ENCODE results near the gene PPP6R2.

PPP6R2 gene

DNA sequence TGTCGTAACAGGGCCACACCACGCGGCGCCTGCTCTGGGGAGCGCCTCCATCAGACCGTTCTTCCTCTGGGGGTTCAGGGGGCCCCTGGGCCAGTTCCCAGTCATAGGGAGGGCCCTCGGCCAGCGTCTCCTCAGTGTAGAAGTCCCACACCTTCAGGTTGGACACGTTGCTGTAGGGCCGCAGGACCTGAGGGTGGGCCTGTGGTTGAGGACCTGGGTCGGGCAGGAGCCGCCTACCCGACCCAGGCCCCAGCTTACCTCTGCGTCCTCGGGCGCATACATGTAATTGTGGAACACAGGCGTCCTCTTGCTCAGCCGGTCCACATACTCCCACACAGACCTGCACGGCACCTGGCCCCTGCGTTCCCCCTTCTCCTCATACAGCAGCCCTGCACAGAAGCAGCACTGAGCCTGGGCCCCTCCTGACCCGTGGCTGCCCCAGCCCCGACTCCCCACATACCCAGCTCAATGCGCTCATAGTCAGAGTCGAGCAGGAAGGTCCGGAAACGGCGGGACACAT is 111.5 kb downstream of the PPP6R2 start:
- no peak for DNase-seq

DNA sequence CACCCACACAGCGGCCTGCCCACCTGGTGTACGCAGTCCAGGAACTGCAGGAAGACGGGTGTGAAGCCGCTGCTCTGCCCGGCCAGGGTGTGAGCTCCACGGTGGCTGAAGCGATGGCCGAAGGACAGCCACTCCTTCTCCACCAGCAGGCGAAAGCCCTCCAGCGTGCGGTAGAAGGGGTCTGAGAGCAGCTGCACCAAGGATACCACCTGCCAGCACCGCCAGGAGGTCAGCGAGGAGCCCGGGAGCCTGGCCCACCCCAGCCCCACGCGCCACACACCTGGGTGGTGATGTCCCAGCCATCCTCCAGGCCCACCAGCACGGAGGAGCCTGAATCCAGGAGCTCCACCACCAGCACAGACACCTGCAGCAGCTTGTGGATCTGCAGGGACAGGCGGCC is 112.1 kb downstream of the PPP6R2 start:
- no peak for DNase-seq

DNA sequence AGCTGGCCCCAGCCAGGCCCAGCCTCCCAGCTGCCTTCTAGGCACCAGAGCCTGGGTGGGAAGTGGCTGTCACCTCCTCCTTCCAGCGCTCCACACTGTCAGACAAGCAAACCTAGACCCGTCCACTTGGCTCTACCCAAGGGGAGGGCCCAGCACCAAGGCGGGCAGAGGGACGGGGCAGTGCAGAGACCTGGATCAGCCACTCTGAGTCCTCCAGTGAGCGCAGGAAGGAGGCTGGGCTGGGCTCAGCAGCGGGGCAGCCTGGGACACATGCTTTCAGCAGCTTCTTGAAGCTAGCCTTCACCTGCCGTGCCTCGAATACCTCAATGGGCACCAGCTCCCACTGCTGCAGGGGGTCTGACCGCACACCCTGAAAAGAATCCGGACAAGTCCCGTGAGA is 112.9 kb downstream of the PPP6R2 start:
- DNase-seq, result no peak

DNA sequence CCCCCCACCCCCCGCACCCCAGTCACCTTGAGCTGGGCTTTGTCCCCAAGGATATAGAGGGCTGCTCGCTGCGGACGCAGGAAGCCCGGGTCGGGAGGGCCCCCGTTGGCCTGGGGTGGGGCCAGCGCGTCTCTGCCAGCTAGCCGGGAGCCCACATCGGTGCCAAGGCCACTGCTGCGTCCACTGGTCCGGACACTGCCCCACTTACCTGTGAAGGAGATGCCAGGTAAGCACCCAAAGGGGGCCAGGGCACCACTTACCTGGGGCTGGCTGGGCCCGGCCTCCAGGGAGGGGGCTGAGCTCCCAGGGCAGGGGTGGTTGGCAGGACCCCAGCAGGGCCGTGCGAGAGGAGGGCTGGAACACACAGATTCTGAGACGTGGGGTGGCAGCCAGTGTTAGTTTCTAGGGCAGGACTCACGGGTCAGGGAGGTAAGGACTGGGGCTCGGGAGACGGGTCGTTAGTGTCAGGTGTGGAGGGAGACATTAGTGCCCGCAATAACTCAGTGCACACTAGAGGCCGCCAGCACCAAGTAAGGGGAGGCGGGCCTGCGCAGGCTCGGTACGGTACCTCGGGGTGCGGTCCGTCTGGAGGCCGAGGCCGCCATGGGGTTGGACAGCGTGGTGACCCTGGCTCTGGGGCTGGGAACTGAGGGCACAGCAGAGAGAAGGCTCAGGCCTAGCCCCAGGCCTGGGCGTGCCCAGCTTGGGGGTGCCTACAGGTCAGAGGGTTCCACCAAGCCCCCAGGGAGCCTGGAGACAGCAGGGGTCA is 113.5 kb downstream of the PPP6R2 start:
- DNase-seq, result no peak

DNA sequence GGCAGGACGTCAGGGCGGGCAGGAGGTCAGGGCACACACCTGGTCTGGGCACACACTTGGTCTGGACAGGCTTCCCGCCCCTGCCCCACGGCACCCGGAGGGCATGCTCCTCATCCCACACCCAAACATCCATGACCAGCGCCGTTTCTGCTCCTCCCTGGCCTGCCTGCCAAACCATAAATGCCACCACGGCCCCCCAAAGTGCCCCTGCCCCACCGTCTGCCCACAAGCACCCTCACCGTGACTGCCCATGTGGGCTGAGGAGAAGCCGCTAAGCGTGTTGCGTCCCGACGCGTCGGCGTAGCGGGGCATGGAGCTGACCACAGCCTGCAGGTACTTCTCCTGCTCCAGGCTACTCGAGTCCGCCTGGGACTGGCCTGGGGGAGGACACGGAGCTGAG is 115.9 kb downstream of the PPP6R2 start:
- DNase-seq, result no peak

DNA sequence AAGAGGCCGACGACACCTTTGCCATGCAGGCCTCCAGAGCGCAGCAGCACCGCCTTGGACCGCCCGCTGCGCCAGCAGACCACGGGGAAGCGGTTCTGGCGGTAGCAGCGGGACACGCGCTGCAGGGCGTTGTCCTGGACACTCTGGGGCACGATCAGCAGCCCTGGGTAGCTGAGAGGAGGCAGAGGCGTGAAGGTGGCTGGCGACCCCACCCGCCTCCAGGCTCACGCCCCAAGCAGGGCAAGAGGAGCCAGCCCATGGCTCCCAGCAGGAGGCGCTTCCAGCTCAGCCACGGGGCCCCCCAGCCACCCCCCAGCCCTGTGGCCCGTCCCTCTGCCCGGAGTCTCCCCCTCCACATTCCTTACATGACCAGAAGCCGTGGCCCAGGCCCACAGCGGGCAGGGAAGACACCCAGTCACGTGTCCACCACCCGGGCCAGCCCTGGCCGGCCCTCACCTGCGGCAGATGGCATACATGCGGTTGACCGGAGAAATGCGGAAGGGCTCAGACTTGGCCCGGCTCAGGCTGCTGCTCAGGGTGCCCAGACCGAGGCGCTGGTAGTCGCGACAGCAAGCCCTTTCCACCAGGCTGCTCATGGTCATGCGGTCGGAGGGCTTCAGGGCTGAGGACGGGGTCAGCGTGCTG is 116.5 kb downstream of the PPP6R2 start:
- DNase-seq, result no peak

DNA sequence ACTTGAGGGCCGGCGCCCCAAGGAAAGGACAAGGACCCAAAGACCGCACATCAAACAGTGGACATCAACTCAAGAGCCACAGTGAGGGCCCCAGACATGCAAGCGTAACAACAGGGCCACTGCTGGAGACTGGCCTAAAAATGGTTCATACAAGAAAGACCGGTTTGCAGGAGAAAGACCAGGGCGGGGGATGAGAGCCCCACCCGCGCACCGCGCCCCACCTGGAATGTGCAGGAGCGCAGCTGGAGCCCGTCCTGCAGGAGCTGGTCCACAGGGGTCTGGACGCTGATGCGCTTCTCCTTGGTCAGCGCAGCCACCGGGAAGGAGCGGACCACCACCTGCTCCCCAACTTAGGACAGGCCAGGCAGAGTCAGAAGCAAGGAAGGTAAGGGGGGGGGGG is 117.8 kb downstream of the PPP6R2 start:
- no peak for DNase-seq

DNA sequence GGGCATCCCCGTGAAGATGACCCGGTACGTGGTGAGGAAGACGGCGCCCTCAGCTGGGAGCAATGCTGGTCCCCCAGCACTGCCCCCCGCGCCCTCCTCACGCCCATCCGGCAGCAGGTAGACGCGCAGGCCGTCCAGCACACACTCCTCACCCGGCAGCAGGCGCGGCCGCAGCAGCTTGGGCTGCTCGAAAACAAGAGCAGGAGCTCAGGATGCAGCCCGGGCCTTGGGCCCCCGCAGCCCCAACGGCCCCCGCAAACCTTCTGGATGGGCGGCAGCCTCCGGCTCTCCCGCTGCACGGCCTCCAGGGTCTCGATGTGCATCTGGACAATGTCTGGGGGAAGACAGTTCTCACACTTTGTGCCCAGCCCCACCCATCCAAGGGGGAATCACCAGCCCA is 118.4 kb downstream of the PPP6R2 start:
- DNase-seq, result no peak

DNA sequence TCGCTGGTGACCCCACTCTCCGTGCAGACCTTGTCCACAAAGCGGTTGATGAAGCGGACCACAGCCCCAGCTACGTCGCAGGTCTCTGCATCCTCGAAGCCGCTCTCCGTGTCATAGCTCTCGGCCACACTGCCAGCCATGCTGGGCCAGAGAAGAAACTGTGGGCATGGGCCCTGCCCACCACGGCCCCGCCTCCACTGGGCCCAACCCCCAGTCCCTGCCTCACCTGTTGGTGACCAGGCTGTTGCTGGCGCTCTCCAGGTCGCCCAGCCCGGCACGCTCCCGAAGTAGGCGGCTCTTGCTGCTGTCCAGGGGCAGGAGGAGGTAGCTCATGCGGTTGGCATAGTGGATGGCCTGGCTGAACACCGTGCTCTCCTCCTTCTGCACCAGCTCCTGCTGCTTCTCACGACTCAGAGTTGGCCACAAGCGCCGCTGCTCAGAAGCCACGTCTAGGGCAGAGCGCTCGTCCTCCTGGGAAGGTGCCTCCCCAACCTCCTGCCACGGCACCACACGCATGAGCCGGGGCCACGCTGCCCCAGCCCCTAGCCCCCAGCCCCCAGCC is 118.9 kb downstream of the PPP6R2 start:
- no peak for DNase-seq

DNA sequence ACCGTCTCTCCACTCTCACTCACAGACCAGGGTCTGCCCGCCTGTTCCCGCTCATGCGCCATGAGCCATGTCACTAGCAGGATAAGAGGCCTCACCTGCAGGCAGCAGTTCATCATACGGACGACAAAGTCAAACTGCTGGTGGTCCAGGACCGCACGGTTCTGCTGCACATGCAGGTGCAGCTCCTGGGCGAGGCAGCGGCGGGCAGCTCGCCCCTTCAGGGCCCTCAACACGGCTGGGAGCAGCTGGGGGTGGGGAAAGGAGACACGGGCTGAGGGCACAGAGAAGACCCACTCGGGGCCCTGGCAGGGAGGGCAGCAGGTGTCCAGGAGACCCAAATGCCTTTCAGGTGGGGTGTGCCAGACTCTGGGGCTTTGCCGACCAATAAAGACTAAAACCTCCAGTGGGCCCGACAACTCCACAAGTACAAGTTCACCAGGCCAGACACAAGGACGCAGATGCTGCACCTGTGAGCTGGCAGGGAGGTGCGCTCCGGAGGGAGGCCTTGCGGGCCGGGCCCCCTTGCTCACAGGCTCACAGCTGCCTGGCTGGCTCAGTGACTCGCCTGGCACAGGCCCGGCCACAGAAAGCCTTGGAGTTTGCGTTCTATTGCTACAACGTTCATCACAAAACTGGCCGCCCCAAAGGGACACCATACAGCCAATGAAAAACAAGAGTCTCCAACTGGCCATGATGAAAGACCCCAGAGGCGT is 120.2 kb downstream of the PPP6R2 start:
- DNase-seq, result no peak

DNA sequence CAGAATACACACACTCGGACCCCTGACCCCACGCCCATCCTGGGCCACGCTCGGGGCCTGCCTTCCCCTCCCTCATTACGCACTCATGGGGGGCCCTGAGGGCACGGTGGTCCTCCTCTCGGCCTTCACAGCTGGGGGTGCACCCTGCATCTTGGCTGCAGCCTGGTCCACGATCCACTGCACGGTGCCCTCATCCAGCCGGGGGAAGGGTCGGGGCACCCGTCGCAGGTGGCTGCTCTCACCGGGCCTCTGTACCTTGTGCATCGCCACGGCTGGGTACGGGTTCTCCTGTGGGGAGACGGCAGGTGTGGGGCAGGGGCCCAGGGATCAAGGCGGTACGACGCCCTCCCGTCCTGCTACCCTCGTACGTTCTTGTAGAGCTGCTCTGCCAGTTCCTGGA is 121.3 kb downstream of the PPP6R2 start:
- no peak for DNase-seq

DNA sequence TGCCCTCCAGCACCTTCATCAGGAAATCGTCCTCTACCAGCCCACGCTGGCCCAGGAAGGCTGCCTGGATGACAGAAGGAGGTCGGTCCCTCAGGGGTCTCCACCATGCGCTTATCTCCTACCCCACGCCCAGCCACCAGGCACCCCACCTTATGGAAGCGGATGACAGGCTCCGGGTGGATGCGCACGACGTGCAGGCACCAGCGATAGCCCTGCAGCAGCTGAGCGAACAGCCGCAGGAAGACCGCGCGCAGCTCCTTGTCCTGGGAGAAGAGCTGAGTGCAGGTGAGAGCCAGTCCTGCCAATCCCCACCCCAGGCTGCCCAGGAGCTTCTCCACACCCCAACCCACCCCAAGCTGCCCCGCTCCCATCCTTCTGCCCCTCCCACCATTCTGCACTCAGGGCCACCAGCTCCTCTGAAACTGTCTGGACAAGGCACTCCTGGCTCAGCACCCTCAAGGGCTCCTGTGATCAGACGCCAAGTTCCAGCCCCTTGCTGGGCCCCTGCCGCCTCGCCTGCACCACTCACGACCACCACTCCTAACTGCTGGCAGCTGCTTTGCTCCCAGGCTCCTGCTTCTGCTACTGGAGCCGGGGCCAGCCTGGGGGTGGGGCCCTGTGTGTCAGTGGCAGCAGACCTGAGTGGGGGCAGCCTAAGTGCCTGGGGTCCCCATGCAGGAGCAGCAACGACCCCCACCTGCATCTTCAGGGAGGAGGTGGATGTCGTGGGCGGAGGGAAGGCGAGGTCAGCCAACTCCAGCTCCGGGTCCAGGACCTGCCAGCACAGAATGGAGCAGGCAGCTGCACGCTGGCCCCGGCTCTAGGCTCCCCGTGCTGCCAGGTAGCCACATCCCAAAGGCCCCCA is 122.2 kb downstream of the PPP6R2 start:
- no peak for DNase-seq

DNA sequence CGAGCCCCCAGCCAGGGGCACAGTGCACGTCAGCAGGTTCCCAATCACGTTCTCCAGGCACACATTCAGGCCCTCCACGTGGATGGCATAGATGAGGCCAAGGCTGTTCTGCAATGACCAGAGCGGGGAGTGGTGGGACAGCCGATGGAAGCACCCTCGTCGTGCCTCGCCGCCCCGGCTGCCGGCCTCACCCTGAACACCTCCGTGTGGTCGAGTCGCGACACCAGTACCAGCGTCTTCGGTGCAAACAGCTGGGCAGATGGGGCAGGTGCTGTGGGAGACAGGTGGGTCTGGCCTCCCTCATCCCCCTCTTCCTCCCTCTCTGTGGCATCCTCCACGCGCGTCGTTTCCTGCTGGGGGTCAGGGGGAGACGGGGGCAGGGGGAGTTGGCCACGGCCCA is 124.2 kb downstream of the PPP6R2 start:
- DNase-seq, result no peak

DNA sequence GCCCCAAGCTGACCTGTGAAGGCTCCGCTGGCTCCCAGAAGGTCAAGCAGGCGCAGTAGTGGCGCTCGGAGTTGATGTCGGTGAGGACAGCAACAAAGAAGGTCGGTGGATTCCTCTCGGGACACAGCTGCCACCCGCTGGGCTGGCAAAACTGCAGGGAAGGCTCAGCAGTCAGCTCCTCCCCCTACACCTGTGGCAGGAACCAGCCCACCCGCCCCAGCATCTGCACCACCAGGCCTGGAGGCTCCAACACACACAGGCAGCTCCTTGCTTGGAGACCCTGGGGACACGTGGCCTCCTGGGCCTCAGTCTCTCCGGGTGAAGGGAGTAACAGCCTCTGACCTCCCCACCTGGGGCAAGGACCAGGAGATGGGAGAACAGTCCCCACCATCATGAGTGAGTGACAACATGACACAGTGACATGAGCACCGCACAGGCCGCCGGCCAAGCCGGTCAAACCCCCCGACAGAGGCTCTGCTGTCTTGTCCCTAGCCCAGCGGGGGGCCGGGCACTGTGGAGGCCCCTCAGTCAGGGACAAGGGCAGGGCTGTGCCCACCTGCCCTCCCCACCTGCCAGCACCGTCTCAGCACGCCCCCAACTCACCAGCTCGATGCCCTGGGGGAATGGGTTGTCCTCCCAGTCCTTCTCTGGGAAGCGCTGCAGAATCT is 124.8 kb downstream of the PPP6R2 start:
- no peak for DNase-seq

DNA sequence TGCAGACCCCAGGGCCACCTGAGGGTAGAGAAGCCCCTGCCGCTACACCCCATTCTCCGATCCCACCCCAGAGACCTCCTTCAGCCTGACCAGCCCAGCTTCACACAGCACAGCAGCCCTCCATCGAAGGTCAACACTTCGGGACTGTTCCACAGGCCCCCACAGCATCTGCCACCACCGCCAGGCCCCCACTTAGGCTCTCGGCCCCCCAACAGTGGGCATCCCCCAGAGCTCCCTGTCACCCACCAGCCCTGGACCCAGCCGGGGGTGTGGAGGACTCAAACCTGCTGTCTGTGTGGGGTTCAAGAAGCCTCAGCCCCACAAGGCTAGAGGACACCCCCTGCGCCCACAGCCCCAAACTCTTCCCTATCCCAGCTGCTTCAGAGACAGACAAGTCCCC is 125.5 kb downstream of the PPP6R2 start:
- DNase-seq, result no peak

DNA sequence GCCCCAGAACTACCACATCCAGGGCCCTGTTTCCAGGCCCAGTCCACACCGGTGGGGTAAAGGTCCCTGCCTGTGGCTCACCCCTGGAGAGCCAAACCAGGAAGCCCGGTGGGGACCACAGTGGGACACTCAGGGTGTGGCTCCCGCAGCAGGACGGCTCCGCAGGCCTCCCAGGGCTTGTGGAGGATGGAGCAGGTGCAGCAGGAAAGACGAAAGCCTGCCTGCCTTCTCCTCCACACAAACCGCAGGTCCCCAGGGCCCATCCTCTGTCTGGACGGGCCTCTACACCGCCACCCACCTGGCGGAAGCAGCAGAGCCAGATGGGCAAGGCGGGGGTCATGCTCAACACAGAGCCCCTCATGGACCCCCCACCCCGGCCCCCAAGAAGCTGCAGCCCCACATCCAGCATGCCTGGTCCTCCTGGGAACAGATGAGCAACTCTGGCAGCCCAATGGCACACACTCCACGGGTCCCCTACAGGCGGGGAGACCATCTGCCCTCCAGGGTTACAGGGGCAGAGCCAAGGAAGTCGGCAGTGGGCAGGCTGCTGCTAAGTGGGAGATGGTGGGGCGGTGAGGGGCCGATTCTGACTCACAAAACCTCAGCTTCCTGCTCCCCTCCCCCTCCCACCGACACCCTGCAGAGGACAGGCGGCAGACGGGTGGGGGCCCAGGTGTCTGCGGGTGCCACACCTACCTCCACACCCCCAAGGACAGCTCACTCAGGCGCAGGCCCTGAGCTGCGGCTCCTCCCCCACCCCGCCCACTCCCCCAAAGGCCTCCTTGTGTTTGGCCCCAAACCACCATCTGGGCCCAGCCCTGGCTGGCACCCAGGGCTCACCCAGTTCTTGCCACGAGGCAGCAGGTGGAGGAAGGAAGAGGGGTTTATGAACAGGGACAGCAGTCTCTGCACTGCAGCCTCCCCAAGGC is 126.5 kb downstream of the PPP6R2 start:
- peak; percentile 78 for DNase-seq

DNA sequence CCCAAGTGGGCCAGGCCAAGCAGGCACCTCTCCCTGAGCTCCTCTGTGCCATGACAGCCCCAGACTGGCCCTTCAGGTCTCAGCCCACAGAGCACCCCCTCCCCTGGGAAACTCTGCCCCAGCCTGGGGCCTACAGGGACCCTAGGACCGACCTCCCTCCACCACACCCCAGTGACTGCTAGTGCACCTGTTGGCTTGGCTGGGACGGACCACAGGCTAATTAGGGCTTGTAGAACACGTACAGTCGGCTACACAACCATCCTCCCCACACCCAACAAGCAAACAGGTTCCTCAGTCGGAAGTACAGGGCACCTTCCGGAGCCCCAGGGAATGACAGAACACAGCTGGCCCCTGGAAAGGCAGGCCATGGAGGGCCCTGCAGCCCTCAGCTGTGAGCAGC is 127.4 kb downstream of the PPP6R2 start:
- DNase-seq, result no peak

DNA sequence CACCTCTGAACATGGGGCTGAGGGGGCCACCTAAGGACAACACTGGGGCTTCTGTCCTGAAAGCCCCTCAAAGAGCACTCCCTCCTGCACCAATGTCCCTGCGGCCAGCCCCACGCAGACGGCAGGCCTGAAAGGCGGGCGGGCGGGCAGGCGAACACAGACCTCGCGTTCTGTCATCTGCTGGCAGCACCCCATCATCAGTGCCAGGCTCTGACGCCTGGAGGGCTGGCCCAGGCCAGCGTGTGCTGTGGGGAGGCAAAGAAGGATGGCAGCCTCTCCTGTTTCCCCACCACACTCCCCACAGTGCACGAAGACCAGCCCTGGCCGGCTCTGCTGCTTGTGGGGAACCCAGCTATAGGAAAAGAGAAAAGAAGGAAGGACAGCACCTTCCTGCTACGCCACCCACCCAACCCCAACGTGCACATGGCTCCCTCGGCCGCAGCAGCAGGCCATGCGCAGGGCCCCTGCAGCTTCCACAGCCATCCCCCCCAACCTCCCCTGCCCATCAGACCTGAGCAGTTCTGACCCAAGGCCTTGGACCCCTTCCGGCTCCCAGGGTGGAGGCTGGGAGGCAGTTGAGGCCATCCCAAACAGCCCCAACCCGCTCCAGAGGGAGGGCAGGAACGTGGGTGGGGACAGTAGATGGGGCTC is 128.2 kb downstream of the PPP6R2 start:
- no peak for DNase-seq

DNA sequence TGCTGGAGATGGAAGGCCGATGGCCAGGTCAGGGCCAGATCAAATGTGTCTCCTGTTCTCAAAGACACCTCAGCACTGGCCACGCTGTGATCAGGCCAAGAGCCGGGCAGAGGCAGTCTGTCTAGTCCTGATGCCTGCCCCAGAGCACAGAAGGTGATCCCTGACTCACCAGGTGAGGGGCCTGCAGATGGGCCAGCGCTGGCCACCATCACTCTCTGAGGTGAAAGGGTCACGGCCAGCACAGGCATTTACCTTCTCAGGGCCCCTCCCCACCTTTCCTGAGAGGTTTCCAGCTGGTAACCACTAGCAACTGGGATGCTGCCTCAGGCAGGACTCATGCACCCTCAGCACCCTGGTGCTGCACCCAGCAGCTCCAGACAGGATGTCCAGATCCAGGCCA is 128.8 kb downstream of the PPP6R2 start:
- DNase-seq, result no peak

DNA sequence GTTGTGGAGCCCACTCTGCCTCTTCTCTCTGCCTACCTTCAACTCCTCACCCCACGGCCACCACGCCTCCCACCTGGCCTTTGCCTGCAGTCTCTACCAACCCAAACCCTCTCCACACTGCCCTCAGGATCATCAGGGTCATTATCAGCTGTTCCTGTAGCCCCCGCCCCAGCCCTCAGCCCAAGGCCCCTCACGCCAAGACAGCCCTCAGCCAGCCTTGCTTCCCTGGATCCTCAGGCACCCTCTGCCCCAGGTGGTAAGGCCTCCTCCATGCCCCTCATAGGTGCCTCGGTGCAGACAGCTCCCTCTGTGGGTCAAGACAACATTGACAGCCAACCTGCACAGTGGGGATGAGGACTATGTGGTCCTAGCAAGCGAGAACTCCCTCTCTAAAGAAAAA is 130.0 kb downstream of the PPP6R2 start:
- no peak for DNase-seq

Measured in NCI-H2107 (cell line).